ENCODE data around the gene ESYT2. TPM values are rescaled to one million over a fixed set of nuclear protein-coding genes. Genes with fewer than 3 reads are reported as not detected.
"Not testable (repeated sequence)": the region's sequence is repeated elsewhere in the genome, so short reads cannot be mapped to it uniquely, and the experiment has no call there.

The ESYT2 gene
- total and polyA plus RNA-seq, 9 of the 15 experiments (the other 6 are each of a cell fraction or from before 2014, with no cell fraction given) = 5.8 to 86.9 (median 64.7) TPM

DNA sequence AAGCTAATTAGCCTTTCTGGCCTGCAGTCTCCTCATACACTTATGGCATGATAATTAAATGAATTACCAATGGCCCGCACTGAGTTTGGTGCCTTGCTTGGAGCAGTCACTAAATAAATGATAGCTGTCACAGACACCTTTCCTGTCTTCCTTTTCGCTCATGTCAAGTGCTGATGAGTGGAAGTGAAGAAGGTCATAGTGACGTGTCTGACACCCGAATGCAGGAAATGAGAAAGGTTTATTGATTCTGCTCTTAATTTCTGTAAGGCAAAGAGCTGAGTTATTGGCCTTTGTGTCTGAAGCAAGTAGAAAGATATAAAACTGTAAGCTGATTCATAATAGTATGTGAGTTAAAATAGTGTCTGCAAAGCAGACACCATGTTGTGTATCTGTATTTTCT lies 13.2 kb upstream of the ESYT2 start (continued):
- TF ChIP-seq ZNF644 (tag; IDR thresholded peaks at IDR 0.05; ENCODE audit: low read depth) = no peak
- TF ChIP-seq RFX5 (IDR thresholded peaks at IDR 0.05; ENCODE audit: low read depth, low read length) = no peak
- no peak for TF ChIP-seq MECOM (CRISPR knock-in tag; IDR thresholded peaks at IDR 0.05)

- Histone ChIP-seq H3K9me3 (replicated peaks; ENCODE audit: control insufficient read depth, insufficient read depth, low read depth, low read length) (no peaks in the 10 kb centered on the region), H3K36me3 (ENCODE audit: control insufficient read depth, insufficient read depth, low read length) (no peaks in the 10 kb centered on the region), H3K4me3 (no peak overlapping the region), H3K27me3 (ENCODE audit: control insufficient read depth in 2 of 2, insufficient read depth in 2 of 2, low read length in 2 of 2) (no peaks in the 10 kb centered on the region), H3K9me1 (ENCODE audit: control insufficient read depth, insufficient read depth, low read length) (no peaks in the 10 kb centered on the region), H3K9ac (ENCODE audit: insufficient read depth in 1 of 2, low read depth in 2 of 2, low read length in 2 of 2) (peak overlapping the region in 1 of 2 experiments; percentile 71; a peak in 2 of 4 replicates), H4K20me1 (replicated peaks; ENCODE audit: control insufficient read depth, insufficient read depth, low read length) (no peaks in the 10 kb centered on the region), H3K4me2 (ENCODE audit: insufficient read depth, low read length) (no peak overlapping the region), H3K79me2 (ENCODE audit: control insufficient read depth, insufficient read depth, low read length) (no peaks in the 10 kb centered on the region), H3K27ac (ENCODE audit: extremely low read depth, low read depth, low read length) (no peak overlapping the region), H2AFZ (ENCODE audit: low read depth, low read length) (peak overlapping the region; percentile 18; the same call in 1 of the 2 replicates), H3K4me1 (replicated peaks in 1 of 2; ENCODE audit: control insufficient read depth in 2 of 2, insufficient read depth in 2 of 2, low read length in 2 of 2) (peaks cover under 1 to 7% of the 10 kb centered on the region in 2 experiments)
- DNase-seq (ENCODE audit: extremely low read depth in 1 of 4, low spot score in 3 of 4) = no peak
- TF ChIP-seq, protein P1, sequence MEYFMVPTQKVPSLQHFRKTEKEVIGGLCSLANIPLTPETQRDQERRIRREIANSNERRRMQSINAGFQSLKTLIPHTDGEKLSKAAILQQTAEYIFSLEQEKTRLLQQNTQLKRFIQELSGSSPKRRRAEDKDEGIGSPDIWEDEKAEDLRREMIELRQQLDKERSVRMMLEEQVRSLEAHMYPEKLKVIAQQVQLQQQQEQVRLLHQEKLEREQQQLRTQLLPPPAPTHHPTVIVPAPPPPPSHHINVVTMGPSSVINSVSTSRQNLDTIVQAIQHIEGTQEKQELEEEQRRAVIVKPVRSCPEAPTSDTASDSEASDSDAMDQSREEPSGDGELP (CRISPR knock-in tag; IDR thresholded peaks at IDR 0.05; ENCODE audit: borderline replicate concordance) = 0 out of 2 replicates have a peak, but pooled peaks have one; percentile 14
- no peak for TF ChIP-seq KDM5B (IDR thresholded peaks at IDR 0.05; ENCODE audit: insufficient replicate concordance, low read depth, low read length)
- TF ChIP-seq ELF2 (CRISPR knock-in tag; IDR thresholded peaks at IDR 0.05) = no peak
- no peak for TF ChIP-seq GATAD2B (IDR thresholded peaks at IDR 0.05; ENCODE audit: borderline replicate concordance)
- no peak for TF ChIP-seq BRF1 (IDR thresholded peaks at IDR 0.05; ENCODE audit: borderline replicate concordance, extremely low read depth, insufficient read length)
- no peak for TF ChIP-seq ETS2 (tag; IDR thresholded peaks at IDR 0.05; ENCODE audit: borderline replicate concordance, poor library complexity, severe bottlenecking)
- in situ Hi-C loops (cut with MboI) (no loop called here), intact Hi-C loops (cut with micrococcal nuclease) (no loop called here)
- 24% methylated on average over 8 of the region's 8 CpGs for WGBS (ENCODE audit: insufficient coverage, low coverage, missing lambda C conversion rate)
- peak; percentile 61 for ATAC-seq
- FAIRE-seq = no peak
- ChIA-PET POLR2A (interaction anchor here (0.6 to 2.8 kb wide), 3 partner anchors 10 to 57 kb away, joined by 3 to 24 read pairs (median 14); partner anchors contain the start of gene ESYT2), CTCF (ENCODE audit: low intra/inter-chr PET ratio) (no interaction called here)
- BruUV-seq (replicated peaks) = no TSS peak
Observed at GRCh38 chr7:158840604-158841003, 11.3 kb upstream of the ESYT2 start.

DNA sequence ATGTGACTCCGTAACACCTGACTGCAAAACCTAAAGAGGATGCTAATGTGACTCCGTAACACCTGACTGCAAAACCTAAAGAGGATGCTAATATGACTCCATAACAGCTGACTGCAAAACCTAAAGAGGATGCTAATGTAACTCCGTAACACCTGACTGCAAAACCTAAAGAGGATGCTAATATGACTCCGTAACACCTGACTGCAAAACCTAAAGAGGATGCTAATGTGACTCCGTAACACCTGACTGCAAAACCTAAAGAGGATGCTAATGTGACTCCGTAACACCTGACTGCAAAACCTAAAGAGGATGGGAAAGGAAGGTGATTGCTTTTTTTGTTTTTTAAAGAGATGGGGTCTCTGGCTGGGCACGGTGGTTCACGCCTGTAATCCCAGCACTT lies 9.9 kb upstream of the ESYT2 start:
- H2AFZ ChIP-seq (ENCODE audit: low read depth, low read length); FAIRE-seq; in situ Hi-C loops (cut with MboI); H3K36me3 ChIP-seq (ENCODE audit: control insufficient read depth, insufficient read depth, low read length); H3K4me3 ChIP-seq; H4K20me1 ChIP-seq (replicated peaks; ENCODE audit: control insufficient read depth, insufficient read depth, low read length); H3K9ac ChIP-seq (ENCODE audit: insufficient read depth in 1 of 2, low read depth in 2 of 2, low read length in 2 of 2); DNase-seq (ENCODE audit: extremely low read depth in 1 of 4, low spot score in 3 of 4); H3K79me2 ChIP-seq (ENCODE audit: control insufficient read depth, insufficient read depth, low read length); H3K4me2 ChIP-seq (ENCODE audit: insufficient read depth, low read length); H3K9me1 ChIP-seq (ENCODE audit: control insufficient read depth, insufficient read depth, low read length); intact Hi-C loops (cut with micrococcal nuclease); BruUV-seq (replicated peaks); CTCF ChIA-PET (ENCODE audit: low intra/inter-chr PET ratio); H3K9me3 ChIP-seq (replicated peaks; ENCODE audit: control insufficient read depth, insufficient read depth, low read depth, low read length); H3K27ac ChIP-seq (ENCODE audit: extremely low read depth, low read depth, low read length); ATAC-seq; H3K27me3 ChIP-seq (ENCODE audit: control insufficient read depth in 2 of 2, insufficient read depth in 2 of 2, low read length in 2 of 2); POLR2A ChIA-PET: not testable (repeated sequence)
- WGBS (ENCODE audit: insufficient coverage, low coverage, missing lambda C conversion rate) = 62% methylated on average over 7 of the region's 8 CpGs
- peaks cover 11 to 16% of the 10 kb centered on the region in 2 experiments for H3K4me1 ChIP-seq (replicated peaks in 1 of 2; ENCODE audit: control insufficient read depth in 2 of 2, insufficient read depth in 2 of 2, low read length in 2 of 2)

Measured in K562 (cell line).